Stomach (tissue), 4 donors: ENCODE results near the gene PPP2R5C.

Source experiments
- EP300 ChIP-seq: sonication (generic); formaldehyde crosslinking; IDR thresholded peaks from one replicate; pipeline ENCODE4 v1.6.1; 2017; ENCODE audit warnings: antibody characterized with exemption
- POLR2A ChIP-seq, 4 donors: fragments of 450-650 bp; IDR thresholded peaks; one replicate each; pipeline ENCODE4 v1.6.1; 2016; ENCODE audit warnings: antibody characterized with exemption in 4 of 4, control low read depth in 2 of 4, mild to moderate bottlenecking in 1 of 4, moderate library complexity in 1 of 4
- POLR2AphosphoS5 ChIP-seq, 3 donors: sonication (generic); formaldehyde crosslinking; IDR thresholded peaks; one replicate each; pipeline ENCODE4 v1.6.1; 2016; ENCODE audit warnings: antibody characterized with exemption in 3 of 3
- TF ChIP-seq, protein P1 (sequence below), 7 experiments: fragments of 450-650 bp in 4 of 7; fragments of 200-600 bp in 3 of 7; sonication (generic) in 3 of 7; IDR thresholded peaks; one replicate each; pipeline ENCODE4 v1.5.1; 2016 to 2019; ENCODE audit warnings: antibody characterized with exemption in 7 of 7, control low read depth in 2 of 7, mild to moderate bottlenecking in 1 of 7

DNA sequence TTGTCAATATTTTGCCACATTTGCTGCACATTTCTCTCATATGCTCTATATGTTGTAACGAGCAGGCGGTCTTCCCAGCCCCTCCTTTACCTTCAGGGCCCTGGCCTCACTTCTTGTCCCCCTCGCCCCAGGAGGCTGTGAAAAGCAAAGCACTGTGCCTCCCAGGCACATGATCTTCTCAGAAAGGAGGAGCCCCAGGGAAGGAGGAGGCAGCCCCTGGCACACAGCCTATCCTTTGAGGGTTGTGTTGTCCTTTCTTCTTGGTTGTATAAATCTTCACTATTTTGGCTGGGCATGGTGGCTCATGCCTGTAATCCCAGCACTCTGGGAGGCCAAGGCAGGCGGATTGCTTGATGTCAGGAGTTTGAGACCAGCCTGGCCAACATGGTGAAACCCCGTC lies 77.0 kb downstream of the PPP2R5C start:
- TF ChIP-seq POLR2A (IDR thresholded peaks at IDR 0.05) (no peak), EP300 (no peak), POLR2AphosphoS5 (IDR thresholded peaks at IDR 0.05) (no peak)
- TF ChIP-seq, protein P1, sequence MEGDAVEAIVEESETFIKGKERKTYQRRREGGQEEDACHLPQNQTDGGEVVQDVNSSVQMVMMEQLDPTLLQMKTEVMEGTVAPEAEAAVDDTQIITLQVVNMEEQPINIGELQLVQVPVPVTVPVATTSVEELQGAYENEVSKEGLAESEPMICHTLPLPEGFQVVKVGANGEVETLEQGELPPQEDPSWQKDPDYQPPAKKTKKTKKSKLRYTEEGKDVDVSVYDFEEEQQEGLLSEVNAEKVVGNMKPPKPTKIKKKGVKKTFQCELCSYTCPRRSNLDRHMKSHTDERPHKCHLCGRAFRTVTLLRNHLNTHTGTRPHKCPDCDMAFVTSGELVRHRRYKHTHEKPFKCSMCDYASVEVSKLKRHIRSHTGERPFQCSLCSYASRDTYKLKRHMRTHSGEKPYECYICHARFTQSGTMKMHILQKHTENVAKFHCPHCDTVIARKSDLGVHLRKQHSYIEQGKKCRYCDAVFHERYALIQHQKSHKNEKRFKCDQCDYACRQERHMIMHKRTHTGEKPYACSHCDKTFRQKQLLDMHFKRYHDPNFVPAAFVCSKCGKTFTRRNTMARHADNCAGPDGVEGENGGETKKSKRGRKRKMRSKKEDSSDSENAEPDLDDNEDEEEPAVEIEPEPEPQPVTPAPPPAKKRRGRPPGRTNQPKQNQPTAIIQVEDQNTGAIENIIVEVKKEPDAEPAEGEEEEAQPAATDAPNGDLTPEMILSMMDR (IDR thresholded peaks at IDR 0.05) = no peak
